Panc1 (cell line): Measurements from ENCODE around the gene ACYP2.
A peak's percentile ranks its signal among the peaks of the same experiment; 100 is the strongest.

Source experiments
- POLR2AphosphoS5 ChIP-seq: IDR thresholded peaks from 2 replicates; pipeline ENCODE4 v1.6.1; 2012; ENCODE audit warnings: mild to moderate bottlenecking, low read depth, low read length, moderate library complexity
- TF ChIP-seq, protein P1 (sequence below), 2 experiments: IDR thresholded peaks; 2 replicates each; pipeline ENCODE4 v1.6.1; 2011 to 2012; ENCODE audit warnings: low read depth in 2 of 2, control low read depth in 1 of 2, low read length in 1 of 2, mild to moderate bottlenecking in 1 of 2, moderate library complexity in 1 of 2; ENCODE audit not compliant: insufficient read depth in 1 of 2
- TF ChIP-seq, protein P2 (sequence below): fragments of 450-650 bp; IDR thresholded peaks from 2 replicates; pipeline ENCODE4 v1.5.1; 2017; ENCODE audit warnings: mild to moderate bottlenecking

DNA sequence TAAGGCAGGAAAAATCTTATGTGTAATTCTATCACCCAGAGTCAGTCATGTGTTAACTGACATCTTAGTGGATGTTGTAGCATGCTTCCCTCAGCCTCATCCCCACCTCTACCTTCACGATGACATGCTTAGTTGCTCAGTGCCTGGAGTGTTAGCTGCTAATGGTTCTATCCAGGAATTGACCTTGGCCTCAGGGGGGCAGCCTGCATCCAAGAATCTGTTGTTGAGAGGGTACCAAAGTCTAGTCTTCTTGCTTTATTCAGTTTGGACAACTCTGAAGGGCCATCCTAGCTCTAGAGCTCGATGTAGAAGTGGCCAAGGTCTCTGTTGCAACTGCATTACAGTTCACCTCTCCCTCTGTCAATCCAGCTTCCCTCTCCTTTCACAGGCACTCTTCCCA, 61.2 kb downstream of the ACYP2 start:
- TF ChIP-seq, protein P1, sequence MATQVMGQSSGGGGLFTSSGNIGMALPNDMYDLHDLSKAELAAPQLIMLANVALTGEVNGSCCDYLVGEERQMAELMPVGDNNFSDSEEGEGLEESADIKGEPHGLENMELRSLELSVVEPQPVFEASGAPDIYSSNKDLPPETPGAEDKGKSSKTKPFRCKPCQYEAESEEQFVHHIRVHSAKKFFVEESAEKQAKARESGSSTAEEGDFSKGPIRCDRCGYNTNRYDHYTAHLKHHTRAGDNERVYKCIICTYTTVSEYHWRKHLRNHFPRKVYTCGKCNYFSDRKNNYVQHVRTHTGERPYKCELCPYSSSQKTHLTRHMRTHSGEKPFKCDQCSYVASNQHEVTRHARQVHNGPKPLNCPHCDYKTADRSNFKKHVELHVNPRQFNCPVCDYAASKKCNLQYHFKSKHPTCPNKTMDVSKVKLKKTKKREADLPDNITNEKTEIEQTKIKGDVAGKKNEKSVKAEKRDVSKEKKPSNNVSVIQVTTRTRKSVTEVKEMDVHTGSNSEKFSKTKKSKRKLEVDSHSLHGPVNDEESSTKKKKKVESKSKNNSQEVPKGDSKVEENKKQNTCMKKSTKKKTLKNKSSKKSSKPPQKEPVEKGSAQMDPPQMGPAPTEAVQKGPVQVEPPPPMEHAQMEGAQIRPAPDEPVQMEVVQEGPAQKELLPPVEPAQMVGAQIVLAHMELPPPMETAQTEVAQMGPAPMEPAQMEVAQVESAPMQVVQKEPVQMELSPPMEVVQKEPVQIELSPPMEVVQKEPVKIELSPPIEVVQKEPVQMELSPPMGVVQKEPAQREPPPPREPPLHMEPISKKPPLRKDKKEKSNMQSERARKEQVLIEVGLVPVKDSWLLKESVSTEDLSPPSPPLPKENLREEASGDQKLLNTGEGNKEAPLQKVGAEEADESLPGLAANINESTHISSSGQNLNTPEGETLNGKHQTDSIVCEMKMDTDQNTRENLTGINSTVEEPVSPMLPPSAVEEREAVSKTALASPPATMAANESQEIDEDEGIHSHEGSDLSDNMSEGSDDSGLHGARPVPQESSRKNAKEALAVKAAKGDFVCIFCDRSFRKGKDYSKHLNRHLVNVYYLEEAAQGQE (IDR thresholded peaks at IDR 0.05; ENCODE audit: insufficient read depth in 1 of 2, low read depth in 2 of 2, low read length in 1 of 2): no peak
- TF ChIP-seq, protein P2, sequence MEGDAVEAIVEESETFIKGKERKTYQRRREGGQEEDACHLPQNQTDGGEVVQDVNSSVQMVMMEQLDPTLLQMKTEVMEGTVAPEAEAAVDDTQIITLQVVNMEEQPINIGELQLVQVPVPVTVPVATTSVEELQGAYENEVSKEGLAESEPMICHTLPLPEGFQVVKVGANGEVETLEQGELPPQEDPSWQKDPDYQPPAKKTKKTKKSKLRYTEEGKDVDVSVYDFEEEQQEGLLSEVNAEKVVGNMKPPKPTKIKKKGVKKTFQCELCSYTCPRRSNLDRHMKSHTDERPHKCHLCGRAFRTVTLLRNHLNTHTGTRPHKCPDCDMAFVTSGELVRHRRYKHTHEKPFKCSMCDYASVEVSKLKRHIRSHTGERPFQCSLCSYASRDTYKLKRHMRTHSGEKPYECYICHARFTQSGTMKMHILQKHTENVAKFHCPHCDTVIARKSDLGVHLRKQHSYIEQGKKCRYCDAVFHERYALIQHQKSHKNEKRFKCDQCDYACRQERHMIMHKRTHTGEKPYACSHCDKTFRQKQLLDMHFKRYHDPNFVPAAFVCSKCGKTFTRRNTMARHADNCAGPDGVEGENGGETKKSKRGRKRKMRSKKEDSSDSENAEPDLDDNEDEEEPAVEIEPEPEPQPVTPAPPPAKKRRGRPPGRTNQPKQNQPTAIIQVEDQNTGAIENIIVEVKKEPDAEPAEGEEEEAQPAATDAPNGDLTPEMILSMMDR: peak; percentile 62
- no peak for TF ChIP-seq POLR2AphosphoS5
